CD4-positive, alpha-beta T cell treated with Interferon alpha-2 for 1 hour (primary cell): ENCODE results near the gene VAT1L.
"Not testable (repeated sequence)": the region's sequence is repeated elsewhere in the genome, so short reads cannot be mapped to it uniquely, and the experiment has no call there.

Experiments
- DNase-seq, 2 donors: peaks; one replicate each; pipeline ENCODE4 v3.0.0-alpha.2; 2020 to 2022

The VAT1L gene

DNA sequence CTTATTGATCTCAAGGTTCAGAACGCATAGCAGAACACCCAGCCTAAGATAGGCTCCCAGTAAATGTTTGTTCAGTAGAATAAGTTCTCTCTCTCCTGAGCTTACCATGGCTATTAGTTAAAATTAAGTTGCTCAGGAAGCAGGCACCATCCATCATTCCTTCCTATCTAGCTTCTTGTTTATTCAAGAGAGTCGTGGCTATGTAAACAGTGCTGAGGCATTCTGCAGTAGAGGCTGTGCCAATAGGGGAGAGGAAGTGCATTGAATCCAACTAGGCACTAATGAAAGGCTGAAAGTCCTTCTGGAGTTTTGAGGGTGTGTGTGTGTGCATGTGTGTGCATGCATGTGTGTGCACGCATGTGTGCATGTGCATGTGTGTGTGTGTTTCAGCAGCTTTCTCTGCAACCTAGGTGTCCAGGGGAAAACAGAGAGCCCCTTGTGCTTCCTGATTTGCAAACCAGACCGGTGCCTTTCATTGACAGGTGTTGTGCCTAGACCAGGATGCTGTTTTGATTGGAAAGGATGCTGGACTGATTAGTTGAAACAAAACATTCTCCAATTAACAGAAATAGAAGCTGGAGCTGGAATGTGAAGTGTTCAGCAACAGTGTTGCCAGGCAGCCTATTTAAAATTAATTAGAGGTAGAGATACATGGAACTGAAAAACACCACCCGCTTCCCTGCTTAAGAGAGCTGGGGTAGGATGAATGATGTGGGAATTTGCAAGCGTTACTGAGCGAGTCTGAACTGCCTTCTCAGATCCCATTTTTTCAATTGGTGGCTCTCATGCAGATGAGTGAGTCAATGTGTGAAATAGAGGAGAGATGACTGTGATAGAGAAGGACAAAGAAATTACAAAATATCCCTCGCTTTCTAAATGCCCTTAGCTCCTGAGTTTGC, 130.7 kb downstream of the VAT1L start:
- no peak for DNase-seq

- no peak for DNase-seq
These were observed 131.5 kb downstream of the VAT1L start for GRCh38 chr16:77919761-77920415.

DNA sequence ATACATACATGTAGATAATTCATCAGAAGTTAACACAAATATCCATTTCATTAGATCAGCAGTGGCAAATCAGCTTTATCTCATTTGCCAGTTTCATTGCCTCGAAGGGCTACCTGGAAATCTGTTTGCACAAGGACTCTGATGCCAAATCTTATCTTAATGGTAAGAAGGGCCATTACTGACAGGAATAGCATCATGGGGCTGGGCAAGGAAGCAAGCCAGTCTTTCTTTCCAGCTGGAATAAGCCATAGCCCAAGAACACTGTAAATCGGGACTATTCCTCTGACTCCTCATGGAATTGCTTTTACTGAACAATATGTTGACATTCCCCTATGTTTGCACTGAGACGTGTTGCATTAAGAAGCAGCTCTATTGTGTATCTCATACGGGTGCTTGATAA, 132.6 kb downstream of the VAT1L start:
- no peak for DNase-seq

DNA sequence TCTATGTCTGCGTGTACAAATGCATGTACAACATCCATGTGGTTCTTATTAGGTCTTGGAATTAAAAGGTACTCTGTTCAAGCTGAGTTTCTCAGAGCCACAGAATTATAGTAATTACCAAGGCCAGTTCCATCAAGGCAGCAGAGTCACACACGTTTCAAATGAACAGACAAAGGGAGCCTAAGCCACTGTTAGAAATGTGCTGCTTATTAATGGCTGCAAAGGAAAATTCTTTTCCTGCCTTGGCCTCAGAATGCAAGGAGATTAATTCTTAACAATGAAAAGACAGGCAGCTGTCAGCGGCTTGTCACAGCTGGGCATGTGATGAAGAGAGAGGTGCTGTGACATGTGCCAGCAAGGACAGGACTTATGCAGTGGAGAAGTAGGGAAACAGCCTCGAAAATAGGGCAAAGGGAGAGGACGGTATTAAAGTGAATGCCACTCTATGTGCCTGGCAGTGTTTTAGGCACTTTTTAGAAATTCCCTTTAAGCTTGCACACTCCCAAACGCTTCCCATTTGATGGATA, 133.9 kb downstream of the VAT1L start:
- no peak for DNase-seq

- DNase-seq, result no peak
These were observed 137.2 kb downstream of the VAT1L start for GRCh38 chr16:77925531-77925930.

DNA sequence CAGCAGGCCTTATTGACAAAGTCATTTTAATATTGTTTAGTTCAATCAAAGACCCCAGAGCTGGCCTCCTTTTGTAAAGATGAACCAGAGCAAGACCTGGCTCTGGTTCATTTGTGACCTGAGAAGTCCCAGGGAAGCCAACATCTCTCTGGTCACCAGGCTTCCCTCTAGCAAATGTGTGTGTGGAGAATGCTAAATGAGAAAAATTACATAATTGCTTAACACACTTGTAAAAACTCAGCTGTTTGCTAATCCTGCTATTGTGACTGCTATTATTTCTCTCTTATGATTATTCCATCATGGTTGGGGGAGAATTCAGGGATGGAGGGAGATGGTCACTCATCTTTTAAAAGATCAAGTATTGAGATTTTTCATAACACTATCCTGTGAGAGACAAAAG, 139.7 kb downstream of the VAT1L start:
- DNase-seq, result no peak

DNA sequence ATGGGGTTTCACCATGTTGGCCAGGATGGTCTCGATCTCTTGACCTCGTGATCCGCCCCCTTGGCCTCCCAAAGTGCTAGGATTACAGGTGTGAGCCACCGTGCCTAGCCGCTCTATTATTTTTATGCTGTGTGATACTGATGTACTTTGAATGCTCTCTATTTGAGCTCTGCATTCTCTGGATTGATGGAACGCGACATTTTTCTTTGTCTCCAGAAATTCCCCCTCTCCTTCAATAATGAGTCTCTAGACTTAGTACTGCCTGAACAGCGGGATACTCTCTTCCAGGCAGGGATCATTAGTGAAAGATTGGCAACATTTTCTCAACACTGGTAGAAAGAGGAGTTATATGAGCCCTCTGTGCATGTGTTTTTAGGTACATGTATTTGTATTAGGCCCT, 140.6 kb downstream of the VAT1L start:
- no peak for DNase-seq

DNA sequence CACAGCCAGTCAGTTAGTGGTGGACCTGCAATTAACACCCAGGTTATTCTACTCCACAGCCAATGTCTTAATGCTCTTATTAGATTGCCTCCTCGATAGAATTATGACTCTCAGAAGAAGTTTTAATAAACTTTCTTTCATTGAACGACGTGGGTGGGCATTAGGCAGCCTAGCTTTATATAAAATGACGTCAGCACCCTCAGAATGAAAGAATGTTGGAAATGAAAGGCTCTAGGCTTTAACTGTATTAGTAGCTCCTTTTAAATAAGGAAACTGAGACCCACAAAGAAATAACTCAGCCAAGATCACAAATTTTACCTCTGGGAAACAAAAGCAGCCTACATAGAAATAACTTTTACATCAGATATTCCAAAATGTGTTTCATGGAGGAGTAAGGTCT, 142.7 kb downstream of the VAT1L start:
- no peak for DNase-seq

DNA sequence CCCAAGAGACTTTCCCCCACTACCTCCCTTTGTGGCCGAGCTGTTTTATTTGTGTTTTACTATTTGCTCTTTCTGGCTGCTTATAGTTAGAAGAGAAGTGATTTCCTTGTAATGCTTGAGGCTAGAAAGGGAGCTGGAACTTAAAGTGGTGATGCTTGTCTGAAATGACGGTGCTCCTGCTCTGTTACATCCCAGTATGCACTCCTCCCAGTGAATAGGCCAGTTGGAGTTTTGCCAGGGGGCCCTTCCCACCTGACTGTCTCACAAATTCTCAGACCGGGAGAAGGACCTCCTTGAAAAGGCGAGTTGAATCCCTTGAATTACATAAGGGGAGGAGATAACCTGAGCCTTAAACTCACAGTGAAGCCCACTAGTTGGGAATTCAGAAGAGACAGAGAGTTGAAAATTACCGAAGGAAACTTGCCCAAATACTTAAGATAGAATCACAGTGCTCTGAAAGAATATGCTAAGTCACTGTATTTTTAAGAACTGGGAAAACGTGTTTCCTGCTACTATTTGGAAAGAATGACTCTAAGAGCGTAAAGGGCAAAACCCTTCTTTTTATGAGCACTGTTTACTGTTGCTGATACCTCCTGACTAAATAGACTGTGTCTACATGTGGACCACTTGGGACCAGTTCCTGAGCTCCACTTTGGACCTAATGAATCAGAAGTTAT, 149.2 kb downstream of the VAT1L start:
- no peak for DNase-seq

DNA sequence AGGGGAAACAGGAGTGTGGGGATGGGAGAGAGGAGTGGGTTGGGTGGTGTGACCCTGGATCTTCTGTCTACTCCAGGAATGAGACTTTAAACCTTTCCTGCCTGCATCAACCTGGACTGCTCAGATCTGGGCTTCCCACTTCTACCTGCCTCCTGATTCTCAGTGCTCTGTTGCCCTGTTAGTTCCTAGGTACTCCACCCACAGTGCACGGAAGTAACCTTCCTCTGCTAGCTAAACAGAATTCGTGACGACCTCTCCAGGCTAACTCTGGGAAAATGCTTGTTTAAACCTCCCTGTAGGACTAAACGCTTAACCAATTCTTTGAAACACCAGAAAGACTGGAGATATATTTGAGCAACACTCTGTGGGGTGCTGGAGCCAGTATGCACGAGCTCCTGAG, 150.5 kb downstream of the VAT1L start:
- no peak for DNase-seq

DNA sequence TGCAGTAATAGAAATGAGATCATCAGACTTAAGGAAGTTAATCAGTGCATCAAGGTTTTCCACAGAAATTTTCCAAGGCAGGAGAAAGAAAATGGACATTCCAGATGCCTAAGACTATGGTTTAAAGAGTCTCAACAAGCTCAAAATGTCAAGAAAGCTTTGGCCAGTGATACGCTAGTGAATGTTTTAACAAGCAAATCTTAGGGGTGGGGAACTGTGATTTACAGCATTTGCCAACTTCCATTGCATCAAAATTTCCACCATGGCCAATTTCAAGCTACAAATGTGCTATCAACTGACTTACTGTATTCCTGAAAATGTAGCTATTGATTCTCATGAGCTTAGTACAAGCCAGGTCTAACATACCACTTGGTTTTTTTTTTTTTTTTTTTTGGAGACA, 151.6 kb downstream of the VAT1L start:
- no peak for DNase-seq

DNA sequence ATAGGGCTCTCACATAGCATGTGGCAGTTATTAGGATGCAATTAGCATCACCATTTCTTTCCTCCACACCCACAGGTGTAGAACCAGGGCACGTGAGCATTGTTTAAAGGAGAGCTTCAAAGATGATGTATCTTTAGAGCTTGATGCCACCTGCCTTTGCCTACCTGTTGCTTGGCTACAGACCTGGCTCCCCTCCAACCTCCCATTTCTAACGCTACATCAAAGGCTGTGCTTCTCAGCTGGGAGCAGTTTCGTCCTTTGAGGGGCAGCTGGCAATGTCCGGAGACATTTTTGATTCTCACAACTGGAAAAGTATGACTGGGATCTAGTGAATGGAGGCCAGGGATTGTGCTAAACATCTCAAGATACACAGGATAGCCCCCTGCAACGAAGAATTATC, 155.4 kb downstream of the VAT1L start:
- no peak for DNase-seq

DNA sequence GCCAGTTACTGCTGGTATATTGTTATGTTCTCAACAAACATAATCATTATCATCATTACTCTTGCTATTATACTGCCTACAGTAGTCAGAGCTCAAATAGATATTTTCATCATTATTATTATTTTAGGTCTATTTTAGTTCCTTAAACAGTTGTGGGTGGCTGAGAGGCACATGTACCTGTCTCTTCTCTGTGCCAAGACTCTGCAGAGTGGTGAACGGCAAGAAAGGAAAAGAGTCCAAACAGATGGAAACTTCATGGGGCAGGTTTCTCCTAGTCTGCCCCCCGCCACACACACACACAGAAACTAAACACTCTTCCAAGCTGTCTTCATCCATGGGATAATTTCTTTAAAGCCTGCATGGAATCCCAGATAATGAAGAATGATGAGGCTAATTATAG, 156.3 kb downstream of the VAT1L start:
- DNase-seq, result no peak

DNA sequence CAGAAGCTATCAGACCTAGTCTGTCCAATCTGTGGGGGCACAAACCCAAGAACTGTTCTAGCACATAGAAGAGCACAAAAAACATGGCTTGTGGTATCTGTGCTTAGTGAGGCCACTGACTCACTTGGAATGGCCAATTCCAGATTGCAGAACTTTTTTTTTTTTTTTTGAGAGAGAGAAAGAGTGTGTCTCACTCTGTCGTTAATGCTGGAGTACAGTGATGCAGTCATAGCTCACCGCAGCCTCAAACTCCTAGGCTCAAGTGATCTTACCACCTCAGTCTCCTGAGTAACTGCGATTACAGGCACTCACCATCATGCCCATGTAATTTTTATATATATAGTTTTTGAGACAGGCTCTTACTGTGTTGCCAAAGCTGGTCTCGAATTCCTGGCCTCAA, 156.8 kb downstream of the VAT1L start:
- no peak for DNase-seq

DNA sequence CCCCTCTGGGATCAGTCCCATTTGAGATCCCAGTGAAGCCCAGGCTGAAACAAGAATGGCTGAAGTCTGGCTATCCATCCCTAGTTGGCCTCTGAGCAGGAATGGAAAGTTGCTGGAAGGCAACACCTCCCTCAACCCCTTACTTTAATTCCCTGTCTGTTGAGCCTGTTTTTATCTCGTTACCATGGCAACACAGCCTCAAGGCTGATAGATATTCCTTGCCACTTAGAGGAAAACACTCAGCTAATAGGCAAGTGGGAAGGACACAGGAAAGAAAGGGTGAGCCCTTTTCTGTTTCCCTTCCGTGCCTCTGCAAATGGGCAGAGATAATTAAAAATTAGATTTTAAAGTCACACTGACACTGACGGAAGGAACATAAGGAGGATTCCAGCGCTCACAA, 158.5 kb downstream of the VAT1L start:
- no peak for DNase-seq

- DNase-seq, result not testable (repeated sequence)
These were observed 159.2 kb downstream of the VAT1L start for GRCh38 chr16:77947590-77947989.

DNA sequence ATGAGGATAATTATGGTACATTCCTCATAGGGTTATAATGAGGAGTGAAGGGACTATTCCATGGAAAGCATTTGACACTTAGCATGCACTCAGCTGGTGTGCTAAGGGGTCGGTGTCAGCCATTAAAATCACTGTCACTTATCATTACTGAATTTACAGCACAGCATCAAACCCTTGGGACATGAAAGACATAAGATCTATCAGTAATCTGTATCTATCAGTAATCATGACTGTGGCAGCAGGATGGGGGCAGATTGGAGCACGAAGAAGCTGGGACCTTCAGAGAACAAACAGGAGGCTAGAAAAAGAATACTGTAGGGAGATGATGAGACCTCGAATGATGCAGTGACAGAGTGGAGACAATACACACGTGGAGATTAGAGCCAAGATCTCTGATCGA, 160.5 kb downstream of the VAT1L start:
- no peak for DNase-seq

DNA sequence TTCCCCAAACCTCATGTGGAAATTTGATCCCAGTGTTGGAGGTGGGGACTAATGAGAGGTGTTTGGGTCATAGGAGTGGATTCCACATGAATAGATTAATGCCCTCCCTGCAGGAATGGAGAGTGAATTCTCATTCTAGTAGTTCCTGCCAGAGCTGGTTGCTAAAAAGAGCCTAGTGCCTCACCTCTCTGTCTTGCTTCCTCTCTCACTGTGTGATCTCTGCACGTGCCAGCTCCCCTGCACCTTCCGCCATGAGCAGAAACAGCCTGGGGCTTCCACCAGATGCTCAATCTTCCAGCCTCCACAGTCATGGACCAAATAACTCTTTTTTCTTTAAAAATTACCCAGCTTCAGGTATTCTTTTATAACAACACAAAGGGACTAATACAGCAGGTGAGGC, 161.1 kb downstream of the VAT1L start:
- DNase-seq, result no peak

GRCh38 chr16:77951788-77952187, 163.4 kb downstream of the VAT1L start:
- DNase-seq, result peak in 1 of 2 donors; percentile 22

DNA sequence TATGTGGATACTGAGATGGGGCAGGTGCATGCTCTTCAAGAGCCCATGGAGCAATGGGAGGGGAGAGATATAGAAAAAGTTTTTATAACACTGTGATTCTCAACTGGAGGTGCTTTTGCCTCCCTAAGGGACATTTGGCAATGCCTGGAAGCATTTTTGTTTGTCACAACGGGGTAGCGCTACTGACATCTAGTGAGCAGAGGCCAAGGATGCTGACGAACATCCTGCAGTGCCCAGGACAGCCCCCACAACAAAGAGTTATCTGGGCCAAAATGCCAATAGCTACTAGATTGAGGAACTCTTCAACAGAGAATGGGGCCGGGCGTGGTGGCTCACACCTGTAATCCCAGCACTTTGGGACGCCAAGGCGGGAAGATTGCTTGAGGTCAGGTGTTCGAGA, 166.8 kb downstream of the VAT1L start:
- DNase-seq, result no peak

- no peak for DNase-seq
These were observed 167.9 kb downstream of the VAT1L start for GRCh38 chr16:77956231-77956630.

- DNase-seq, result no peak
These were observed 172.4 kb downstream of the VAT1L start for GRCh38 chr16:77960766-77961165.

- no peak for DNase-seq
These were observed 173.4 kb downstream of the VAT1L start for GRCh38 chr16:77961814-77962213.

DNA sequence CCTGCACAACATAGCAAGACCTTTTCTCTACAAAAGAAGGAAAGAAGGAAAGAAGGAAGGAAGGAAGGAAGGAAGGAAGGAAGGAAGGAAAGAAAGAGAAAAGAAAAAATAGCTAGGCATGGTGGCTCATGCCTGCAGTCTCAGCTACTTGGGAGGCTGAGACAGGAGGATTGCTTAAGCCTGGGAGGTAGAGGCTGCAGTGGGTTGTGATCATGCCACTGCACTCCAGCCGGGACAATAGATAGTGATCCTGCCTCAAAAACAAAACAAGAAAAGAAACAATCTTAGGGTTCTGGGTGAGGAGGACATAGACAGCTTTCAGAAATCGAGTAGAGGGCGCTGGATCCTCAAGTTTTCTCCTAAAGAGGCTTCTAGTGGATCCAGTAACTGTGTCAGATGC, 174.3 kb downstream of the VAT1L start:
- DNase-seq, result no peak
